NOMO-1 treated with DMSO at 0.1 percent for 48 hours (cell line): ENCODE data around the gene ZNF836.

ENCODE experiments used
- DNase-seq: peaks from one replicate; lab custom pipeline; 2025; ENCODE audit not compliant: unreplicated experiment; lab: John Stamatoyannopoulos, UW

ZNF836 gene

GRCh38 chr19:52188822-52189734 is 17.7 kb upstream of the ZNF836 start:
- peak; percentile 2 for DNase-seq

- no peak for DNase-seq
Measured at GRCh38 chr19:52187407-52187806, 16.0 kb upstream of the ZNF836 start.

- no peak for DNase-seq
Measured at GRCh38 chr19:52176574-52176973, 5.2 kb upstream of the ZNF836 start.

- DNase-seq, result no peak
Measured at GRCh38 chr19:52172347-52172746, 926 bp upstream of the ZNF836 start.

- no peak for DNase-seq
Measured at GRCh38 chr19:52170863-52171320, 529 bp downstream of the ZNF836 start.

- DNase-seq, result no peak
Measured at GRCh38 chr19:52170304-52170703, 1.1 kb downstream of the ZNF836 start.

GRCh38 chr19:52155596-52156359 is 15.6 kb downstream of the ZNF836 start:
- DNase-seq, result no peak

- no peak for DNase-seq
Measured at GRCh38 chr19:52148256-52148655, 23.2 kb downstream of the ZNF836 start.

GRCh38 chr19:52142001-52142595 is 29.3 kb downstream of the ZNF836 start:
- DNase-seq, result no peak

GRCh38 chr19:52141203-52141602 is 30.2 kb downstream of the ZNF836 start:
- no peak for DNase-seq

- DNase-seq, result no peak
Measured at GRCh38 chr19:52140032-52140710, 31.2 kb downstream of the ZNF836 start.

- DNase-seq, result peak; percentile 93
Measured at GRCh38 chr19:52139252-52140031, 32.0 kb downstream of the ZNF836 start, which contains the start of gene ZNF616. Gene ZNF616 (minus strand): TSS chr19:52139938. CDS start chr19:52130512, 9,426 bp downstream.

GRCh38 chr19:52138983-52139251 is 32.5 kb downstream of the ZNF836 start:
- DNase-seq, result no peak

- DNase-seq, result peak; percentile 33
Measured at GRCh38 chr19:52138278-52138982, 33.0 kb downstream of the ZNF836 start.

GRCh38 chr19:52120286-52120685 is 51.1 kb downstream of the ZNF836 start:
- no peak for DNase-seq

GRCh38 chr19:52115526-52116053 is 55.8 kb downstream of the ZNF836 start:
- DNase-seq, result no peak

GRCh38 chr19:52114691-52115090 is 56.7 kb downstream of the ZNF836 start:
- DNase-seq, result no peak

- DNase-seq, result no peak
Measured at GRCh38 chr19:52112624-52113023, 58.8 kb downstream of the ZNF836 start.

- DNase-seq, result no peak
Measured at GRCh38 chr19:52110780-52111179, 60.6 kb downstream of the ZNF836 start.
